HL-60/S4 treated with phorbol 12-myristate 13-acetate at 8.2 ng/mL for 4 days and 3 days (cell line): ENCODE measurements around the gene TMEM135.

Source experiments
- in situ Hi-C: fragments of 300-500 bp; cut with MboI; formaldehyde crosslinking; loops from 2 replicates; pipeline ENCODE4 v1.15.0; 2022; ENCODE audit warnings: low sequenced_read_pairs

TMEM135 gene

DNA sequence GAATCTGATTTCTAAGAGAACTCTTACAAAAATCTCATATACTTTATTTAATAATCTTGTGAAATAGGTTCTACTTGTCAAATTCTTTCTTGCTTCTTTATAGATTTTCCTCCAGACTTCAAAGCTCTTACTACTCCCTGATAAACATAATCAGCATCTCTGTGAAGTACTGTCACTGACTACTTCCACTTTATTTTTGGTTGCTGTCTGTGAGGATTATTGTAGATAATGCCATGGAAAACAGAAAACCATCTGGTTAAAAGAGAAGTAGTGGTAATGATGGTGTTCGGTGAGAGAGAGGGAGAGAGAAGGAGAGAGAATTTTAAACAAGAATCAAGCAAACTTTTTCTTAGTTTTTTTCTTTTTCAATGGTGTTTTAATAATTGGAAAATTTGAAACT lies 152.3 kb downstream of the TMEM135 start:
- in situ Hi-C loops: no loop called here

DNA sequence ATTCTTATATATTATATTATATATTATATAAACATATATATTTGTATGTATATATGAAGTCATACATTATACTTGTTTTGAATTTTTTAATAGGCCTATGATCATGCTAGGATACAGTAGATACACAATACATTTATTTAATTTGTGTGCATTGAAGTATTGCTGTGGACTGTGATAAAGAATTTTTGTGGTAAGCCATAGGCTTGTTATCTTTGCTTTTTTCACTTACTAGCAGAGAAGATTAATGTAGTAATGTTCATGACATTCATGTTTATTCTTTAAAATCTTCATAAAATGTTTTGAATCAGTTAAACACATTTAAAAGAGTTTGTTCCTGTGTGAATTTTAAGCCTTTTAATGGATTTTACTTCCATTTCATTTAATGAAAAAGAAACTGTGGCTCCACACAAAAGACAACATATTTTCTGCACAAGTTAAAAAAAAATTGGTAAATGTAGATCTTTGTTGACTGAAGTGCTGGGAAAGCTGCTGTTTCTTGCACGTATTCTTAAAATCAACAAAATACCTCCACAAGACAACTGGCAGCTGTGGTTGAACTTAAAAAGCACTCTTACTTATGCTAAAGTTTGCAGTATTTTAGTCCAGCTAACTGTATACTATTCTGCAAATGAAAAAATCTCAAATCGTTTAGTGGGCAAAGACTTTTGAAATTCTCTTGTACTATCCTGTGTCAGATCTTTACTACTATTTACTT lies 156.2 kb downstream of the TMEM135 start:
- in situ Hi-C loops: no loop called here

DNA sequence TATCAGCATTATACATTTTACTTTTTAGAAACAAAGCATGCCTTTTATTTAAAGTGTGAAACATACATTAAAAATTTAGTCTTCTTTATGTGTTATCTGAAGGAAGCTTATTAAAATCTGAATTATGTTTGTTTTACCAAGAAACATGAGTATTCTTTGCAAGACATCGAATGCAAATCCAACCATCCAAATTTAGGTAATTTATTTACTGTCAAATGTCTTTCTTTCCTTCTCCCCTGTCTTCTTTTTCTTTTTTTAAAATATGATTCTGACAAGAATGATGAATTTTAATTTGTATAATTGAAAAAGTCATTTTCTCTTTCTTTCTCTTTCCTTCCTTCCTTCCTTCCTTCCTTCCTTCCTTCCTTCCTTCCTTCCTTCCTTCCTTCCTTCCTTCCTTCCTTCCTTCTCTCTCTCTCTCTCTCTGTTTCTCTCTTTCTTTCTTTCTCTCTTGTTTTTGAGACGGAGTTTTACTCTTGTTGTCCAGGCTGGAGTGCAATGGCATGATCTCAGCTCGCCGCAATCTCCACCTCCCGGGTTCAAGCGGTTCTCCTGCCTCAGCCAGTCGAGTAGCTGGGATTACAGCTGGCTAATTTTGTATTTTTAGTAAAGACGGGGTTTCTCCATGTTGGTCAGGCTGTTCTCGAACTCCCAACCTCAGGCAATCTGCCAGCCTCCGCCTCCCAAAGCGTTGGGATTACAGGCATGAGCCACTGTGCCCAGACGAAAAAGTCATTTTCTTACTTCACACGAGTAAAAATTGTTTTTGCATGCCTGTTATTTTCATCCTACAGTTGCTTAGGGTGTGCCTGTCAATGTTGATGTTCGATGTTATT lies 157.5 kb downstream of the TMEM135 start:
- in situ Hi-C loops: no loop called here

DNA sequence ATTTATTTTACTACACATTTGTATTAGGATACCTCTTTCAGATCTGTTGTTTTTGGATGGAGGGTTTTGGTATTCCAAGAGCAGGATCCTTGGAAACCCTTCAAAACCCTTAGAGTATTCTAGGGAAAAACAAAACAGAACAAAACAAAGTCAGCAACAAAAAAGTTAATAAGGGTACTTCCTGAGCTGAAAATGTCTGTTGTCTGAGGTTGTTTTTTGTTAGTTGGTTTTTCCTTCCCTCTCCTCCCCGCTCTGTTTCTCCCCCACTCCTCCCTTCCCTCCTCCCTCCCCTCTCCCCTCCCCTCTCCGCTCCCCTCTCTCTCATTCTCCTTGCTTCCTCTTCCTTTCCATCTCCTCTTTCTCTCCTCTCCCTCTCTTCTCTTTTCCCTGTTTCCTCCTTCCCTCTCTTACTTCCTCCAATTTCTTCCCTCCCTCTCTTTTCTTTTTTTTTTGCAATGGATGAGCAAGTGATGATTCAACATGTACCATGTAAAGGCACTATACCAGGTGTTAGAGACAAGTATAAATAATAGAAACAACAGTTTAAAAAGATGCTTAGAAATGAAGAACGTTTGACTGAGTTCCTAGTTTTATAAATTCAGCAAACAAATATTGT lies 160.6 kb downstream of the TMEM135 start:
- in situ Hi-C loops: no loop called here

DNA sequence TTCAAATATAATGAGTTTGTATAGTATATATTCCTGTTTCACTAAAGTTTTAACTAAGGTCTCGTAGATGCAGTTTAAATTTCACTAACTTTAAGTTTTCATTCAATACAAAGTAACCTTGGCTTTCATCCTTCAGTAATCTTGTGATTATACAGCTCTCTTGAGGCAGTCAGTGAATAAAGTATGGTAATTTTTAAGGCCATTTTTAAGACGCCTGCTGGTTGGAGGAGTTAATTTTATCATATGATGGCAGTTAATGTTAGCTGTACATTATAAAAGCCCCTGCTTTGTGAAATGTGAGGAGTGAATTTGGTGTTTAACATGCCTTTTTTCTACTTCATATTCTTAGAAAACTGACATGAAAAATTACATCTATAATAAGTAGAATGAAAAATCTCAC lies 163.6 kb downstream of the TMEM135 start:
- in situ Hi-C loops: no loop called here

DNA sequence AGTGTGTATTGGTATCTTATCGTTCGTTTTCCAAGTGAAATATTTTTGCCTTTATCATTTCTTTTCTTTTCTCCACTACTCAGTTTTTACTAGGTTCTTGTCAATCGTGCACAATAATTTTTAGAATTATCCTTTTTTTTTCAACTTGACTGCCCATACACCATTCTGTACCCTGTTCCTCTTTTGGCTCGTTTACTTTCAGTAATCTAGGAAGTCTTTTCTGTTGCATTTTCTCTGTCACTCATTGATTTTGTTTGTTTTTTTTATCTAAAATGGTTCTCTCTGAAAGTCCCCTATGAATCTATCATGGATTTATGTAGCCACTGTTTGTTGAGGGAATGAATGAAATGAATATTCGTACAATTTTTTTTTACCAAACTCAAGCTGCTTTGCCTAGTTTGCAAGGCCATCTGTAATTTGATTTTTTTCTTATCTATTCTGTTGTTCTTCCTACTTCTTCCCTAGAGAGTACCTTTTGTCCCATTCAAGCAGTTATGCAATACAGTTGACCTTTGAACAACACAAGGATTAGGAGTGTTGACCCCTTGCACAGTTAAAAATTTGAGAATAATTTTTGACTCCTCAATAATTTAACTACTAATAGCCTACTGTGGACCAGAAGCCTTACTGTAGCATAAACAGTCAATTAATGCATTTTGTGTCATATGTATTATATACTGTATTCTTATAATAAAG lies 166.3 kb downstream of the TMEM135 start:
- in situ Hi-C loops: no loop called here

DNA sequence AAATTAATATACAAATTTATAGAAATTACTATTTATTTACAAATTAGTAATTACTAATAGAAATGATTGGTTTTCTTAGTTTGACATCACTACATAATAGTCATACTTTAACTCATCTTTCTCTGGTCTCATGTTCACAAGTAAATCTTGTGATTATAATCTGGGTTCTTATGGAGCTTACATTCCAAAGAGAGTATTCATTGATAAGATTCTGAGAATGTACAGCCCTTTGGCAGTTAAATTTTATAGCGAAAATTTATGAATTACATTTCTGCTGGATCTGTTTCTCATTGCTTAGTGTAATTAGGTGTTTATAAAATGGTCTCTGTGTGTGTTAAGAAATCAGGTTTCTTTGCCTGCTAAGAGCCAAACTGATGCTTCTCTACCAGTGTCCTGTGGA lies 175.2 kb downstream of the TMEM135 start:
- in situ Hi-C loops: no loop called here

DNA sequence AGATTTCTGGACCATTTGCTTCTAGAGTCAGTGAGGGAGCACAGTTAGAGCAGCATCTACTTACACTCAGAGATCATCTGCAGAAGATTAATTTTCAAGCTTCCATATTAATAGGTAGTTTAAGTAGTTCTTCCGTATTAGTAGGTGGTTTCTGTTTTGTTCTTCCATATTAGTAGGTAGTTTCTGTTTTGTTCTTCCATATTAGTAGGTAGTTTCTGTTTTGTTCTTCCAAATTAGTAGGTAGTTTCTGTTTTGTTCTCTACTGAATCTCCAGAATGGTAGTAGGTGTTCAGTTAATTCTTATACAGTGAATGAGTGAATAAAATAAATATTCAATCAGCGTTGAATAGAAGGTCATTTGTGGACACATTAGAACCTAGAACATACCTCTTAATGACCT lies 175.7 kb downstream of the TMEM135 start:
- in situ Hi-C loops: no loop called here

DNA sequence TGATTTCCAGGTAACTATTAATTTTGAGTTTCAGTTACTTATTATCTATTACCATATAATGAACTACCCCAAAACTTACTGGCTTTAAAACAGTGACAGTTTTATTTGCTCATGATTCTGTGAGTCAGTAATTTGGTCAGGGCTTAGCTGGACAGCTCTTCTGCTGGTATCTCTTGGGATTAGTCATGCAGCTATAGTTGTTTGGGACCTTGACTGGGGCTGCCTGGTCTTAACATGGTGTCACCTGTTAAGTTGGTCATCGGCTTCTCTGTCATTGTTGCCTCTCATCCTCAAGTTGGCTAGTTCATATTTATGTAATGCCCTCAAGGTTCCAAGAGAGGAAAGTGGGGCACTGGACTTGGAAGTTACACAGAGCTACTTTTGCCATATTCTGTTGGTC lies 177.5 kb downstream of the TMEM135 start:
- in situ Hi-C loops: no loop called here

DNA sequence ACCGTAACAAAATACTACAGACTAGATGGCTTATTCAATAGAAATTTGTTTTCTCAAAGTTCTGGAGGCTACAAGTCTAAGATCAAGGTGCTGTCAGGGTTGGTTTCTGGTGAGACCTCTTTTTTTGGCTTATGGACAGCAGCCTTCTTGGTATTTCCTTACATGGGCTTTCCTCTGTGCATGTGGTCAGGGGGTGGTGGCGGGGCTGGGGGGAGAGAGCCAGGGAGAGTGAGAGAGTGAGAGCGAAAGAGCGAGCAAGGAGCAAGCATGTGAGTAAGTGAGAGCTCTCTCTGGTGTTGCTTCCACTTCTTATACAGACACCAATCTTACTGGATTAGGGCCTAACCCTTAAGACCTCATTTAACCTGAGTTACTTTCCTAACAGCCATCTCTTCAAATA lies 181.5 kb downstream of the TMEM135 start:
- in situ Hi-C loops: no loop called here

DNA sequence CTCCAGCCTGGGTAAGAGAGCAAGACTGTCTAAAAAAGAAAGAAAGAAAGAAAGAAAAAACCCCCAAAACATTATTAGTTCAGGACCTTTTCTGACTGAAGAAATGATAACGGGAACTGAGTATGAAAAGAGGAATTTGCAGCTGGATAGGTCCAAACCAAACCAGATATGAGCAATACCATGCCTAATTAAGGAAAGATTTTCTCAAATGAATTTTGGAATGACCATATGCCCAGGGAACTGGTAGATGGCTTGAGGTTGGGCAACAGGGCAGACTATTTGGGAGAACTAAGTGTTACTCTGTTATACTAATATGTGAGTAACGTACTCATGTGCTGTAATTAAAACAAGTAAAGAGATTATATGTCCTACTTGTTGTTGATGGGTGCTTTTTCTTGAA lies 186.1 kb downstream of the TMEM135 start:
- in situ Hi-C loops: no loop called here

DNA sequence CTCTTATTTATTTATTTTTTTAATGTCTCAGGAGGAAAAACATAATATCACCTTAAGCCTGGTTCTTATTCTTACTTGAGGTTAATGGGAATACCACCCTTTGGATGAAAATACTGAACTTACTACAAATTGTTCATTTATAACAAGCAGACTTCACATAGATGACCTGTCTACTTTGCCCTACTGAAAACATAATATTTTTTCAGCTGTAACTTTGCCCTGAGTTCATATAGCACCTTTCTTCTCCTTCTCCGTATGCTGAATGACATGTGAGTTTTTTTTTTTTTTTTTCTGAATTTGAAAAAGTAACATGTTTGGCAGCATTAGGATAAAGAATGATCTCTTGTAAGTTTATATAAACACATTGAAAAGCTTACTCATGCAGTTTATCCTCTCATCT lies 186.8 kb downstream of the TMEM135 start:
- in situ Hi-C loops: no loop called here

DNA sequence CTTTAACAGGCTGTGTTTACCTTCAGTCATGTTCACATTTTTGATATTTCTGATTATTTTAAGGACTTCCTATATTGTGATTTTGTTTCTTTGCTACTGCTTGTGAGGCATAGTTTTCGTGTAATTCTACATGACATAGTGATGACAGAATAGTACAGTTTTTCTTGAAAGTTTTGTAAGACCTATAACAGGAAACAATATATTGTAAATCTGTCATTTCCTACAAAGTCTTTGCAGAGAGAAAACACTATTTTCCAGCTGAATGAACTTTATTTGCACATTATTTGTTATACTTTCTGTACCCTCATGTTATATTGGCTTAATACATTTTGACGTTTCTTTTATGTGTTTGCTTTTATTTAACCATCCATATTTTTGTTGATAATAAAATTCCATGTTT lies 191.1 kb downstream of the TMEM135 start:
- in situ Hi-C loops: no loop called here

DNA sequence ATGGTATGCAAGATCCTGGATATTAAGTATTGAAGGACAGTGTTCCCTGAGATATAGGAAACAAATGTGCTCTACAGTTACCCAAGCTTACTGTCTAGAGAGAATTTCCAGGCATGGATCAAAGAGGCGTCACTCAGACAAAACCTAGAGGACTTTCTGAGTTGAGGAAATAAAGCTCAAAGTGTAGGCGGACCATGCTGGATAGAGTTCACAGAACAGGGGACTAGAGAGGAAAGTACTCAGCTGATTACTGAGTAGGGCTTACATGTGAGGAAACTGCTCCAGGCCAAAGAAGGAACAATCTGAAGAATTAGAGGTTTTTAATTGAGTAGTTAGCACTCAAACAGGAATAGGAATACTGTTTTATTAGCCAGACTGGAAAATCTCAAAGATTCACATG lies 193.3 kb downstream of the TMEM135 start:
- in situ Hi-C loops: no loop called here

DNA sequence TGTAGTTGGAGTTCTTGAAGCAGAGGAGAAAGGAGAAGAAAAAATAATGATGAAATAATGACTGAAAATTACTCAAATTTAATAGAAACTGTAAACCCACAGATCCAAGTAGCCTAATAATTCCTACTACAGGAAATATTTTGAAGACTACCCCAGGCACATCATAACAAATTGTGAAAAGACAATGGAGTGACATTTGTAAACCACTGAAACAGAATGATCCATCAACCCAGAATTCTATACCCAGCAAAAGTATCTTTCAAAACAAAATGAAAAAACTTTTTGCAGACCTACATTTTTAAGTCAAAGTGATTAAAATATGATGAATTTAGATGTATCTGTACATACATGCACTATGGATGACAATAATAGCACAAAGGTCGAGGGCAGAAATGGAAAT lies 194.6 kb downstream of the TMEM135 start:
- in situ Hi-C loops: no loop called here

DNA sequence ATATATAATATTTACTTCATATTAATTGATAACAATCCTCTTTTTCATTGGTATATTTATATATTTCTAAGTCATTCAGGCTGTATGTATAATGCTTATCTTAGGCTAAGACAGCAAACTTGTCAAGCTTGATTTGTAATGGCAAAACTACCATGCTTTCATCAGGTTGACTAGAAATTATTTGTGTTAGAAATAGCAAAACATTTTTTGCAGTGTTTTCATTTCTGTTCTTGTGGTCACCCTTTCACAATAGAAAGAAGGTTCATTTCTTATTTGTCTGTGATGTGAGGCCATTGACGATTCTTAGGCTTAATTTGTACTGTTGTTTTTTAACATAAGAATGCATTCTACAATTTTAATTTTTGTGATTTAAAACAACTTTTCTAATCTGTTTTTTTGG lies 197.6 kb downstream of the TMEM135 start:
- in situ Hi-C loops: no loop called here

DNA sequence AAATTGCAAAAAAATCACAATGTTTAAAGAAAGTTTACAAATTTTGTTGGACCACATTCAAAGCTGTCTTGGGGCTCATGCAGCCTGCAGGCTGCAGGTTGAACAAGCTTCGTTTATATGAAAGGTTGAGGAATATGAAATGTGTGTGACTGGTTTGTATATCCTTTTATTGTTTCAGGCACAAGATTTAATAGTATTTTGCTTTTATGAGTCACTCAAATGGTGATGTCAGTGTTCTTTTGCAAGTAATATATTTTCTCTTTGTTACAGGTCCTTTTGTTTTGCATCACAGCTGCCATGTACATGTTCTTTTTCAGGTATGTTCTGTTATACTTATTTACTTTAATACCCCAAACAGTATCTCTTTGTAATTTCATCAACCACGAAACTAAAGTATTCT lies 198.6 kb downstream of the TMEM135 start:
- in situ Hi-C loops: no loop called here

DNA sequence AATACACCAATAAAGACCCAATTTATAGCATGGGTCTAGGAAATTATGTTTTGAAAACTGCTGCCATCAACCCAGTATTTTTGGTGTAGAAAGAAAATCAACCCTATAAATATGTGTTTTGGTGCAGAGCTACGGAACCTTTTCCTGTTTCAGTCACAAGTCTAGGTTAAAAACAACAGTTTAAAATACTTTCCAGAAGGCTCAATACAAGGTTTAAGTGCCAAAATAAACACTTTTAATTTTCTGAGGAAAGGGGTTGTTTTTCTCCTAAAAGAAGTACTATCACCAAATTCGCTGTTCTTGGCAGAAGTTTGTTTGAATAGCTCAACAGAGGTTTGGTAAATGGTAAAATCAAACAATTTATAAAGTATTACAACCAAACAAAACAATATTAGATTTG lies 201.3 kb downstream of the TMEM135 start:
- in situ Hi-C loops: no loop called here

DNA sequence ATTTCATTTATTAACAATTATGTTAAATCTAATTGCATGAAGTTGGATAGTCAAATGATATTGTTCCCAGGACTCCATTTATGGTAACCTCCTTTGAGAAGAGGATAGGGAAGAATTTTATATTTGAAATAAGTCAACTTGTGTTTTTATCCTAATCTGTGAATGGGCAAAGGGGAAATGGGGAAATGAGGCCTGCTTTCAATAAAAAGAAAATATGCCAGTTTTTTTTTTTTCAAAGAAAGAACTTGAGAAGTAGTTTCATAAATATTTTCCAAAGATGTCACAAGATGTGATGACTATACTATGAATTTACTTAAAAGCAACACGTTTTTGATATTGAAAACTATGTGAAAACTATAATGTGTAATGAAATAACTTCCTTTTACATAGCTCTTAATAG lies 201.8 kb downstream of the TMEM135 start:
- in situ Hi-C loops: no loop called here

DNA sequence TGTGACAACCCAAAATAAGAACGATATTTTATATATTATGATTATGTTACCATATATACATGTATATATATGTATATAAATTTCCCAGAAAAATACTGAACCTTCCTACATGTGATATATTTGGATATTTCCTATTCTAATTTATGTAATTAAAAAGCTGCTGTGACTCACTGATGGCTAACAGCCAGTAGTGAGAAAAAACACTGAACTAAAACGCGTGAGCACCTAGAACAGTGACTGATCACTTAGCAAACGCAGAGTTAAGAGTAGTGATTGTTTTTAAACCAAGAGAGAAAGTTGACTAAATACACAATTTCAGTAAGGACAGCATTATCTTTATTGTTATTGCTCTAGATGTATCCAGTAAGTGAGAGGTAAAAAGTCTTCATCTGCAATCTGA lies 213.8 kb downstream of the TMEM135 start:
- in situ Hi-C loops: no loop called here

DNA sequence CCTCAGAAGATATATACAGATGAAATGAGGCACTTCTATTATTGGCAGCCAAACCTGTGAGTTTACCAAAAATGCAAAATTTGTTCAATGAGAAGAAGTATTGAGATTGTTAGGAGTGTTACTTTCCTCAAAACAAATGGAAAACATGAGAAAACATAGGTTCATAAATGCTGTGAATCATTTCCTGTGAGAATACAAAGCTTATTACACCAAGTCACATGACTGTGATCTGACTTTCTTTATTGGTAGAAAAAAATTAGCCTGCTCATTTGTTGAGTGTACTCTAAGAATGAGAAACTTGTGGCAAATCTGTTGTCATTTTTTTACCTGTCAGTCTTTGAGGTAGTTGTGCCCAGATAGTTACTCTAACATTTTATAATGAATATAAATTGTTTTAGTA lies 215.1 kb downstream of the TMEM135 start:
- in situ Hi-C loops: no loop called here

DNA sequence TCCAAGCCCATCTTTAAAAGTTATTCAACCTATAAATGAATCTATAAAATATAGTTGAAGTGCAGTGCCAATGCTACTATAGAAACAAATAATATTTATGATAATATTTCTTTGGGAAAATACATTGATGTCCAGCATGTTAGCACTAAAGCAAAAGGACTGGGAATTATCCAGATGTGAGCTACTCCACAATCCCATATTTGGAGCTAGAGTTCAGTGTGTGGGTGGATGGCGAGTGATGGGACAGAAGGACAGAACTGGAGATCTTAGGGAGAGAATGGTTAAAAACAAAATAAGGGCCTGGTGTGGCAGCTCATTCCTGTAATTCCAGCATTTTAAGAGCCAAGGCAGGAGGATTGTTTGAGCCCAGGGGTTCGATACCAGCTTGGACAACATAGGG lies 216.8 kb downstream of the TMEM135 start:
- in situ Hi-C loops: no loop called here
